HK-2 (cell line): ENCODE data around the gene CDKN1C.
A peak's percentile ranks its signal among the peaks of the same experiment; 100 is the strongest.

ENCODE experiments used
- DNase-seq: peaks from one replicate; pipeline ENCODE4 v3.0.0-alpha.2; 2018; ENCODE audit not compliant: unreplicated experiment

The CDKN1C gene

GRCh38 chr11:2846470-2846869, 39.1 kb downstream of the CDKN1C start:
- no peak for DNase-seq

- no peak for DNase-seq
Measured at GRCh38 chr11:2846056-2846455, 39.5 kb downstream of the CDKN1C start.

- DNase-seq: no peak
Measured at GRCh38 chr11:2844996-2845395, 40.6 kb downstream of the CDKN1C start.

- no peak for DNase-seq
Measured at GRCh38 chr11:2844116-2844842, 41.3 kb downstream of the CDKN1C start.

- no peak for DNase-seq
Measured at GRCh38 chr11:2843551-2843950, 42.0 kb downstream of the CDKN1C start.

GRCh38 chr11:2842876-2843275, 42.7 kb downstream of the CDKN1C start:
- no peak for DNase-seq

GRCh38 chr11:2841411-2842190, 44.0 kb downstream of the CDKN1C start:
- DNase-seq: no peak

GRCh38 chr11:2839395-2839943, 46.1 kb downstream of the CDKN1C start:
- no peak for DNase-seq

GRCh38 chr11:2838676-2839294, 46.8 kb downstream of the CDKN1C start:
- no peak for DNase-seq

- no peak for DNase-seq
Measured at GRCh38 chr11:2838091-2838490, 47.5 kb downstream of the CDKN1C start.

GRCh38 chr11:2837651-2838050, 47.9 kb downstream of the CDKN1C start:
- no peak for DNase-seq

- DNase-seq: no peak
Measured at GRCh38 chr11:2837096-2837601, 48.4 kb downstream of the CDKN1C start.

GRCh38 chr11:2836315-2837095, 49.1 kb downstream of the CDKN1C start:
- DNase-seq: no peak

GRCh38 chr11:2835751-2836150, 49.8 kb downstream of the CDKN1C start:
- no peak for DNase-seq

GRCh38 chr11:2835296-2835695, 50.3 kb downstream of the CDKN1C start:
- DNase-seq: peak; percentile 47

GRCh38 chr11:2834503-2835273, 50.9 kb downstream of the CDKN1C start:
- no peak for DNase-seq

- DNase-seq: no peak
Measured at GRCh38 chr11:2833716-2834502, 51.7 kb downstream of the CDKN1C start.
